GM12878 (cell line): ENCODE measurements around the gene EME2. TPM values are rescaled to one million over a fixed set of nuclear protein-coding genes. Genes with fewer than 3 reads are reported as not detected.

Experiments used
- GATAD2B ChIP-seq: fragments of 450-650 bp; conservative IDR thresholded peaks from 2 replicates; pipeline ENCODE4 v1.6.1; 2017; ENCODE audit warnings: low read depth, mild to moderate bottlenecking, moderate library complexity
- HDAC6 ChIP-seq: fragments of 200-600 bp; sonication (generic); IDR thresholded peaks from one replicate; pipeline ENCODE4 v1.8.0; 2017; ENCODE audit warnings: antibody characterized with exemption; ENCODE audit not compliant: unreplicated experiment
- NBN ChIP-seq: fragments of 450-650 bp; IDR thresholded peaks from 2 replicates; pipeline ENCODE4 v1.6.1; 2016
- RAD21 ChIP-seq: IDR thresholded peaks from 2 replicates; pipeline ENCODE4 v1.6.1; 2011; ENCODE audit warnings: mild to moderate bottlenecking, low read depth, low read length, moderate library complexity; ENCODE audit not compliant: insufficient read depth
- RB1 ChIP-seq: fragments of 450-650 bp; formaldehyde crosslinking; IDR thresholded peaks from 2 replicates; pipeline ENCODE4 v1.6.1; 2017; ENCODE audit warnings: mild to moderate bottlenecking, borderline replicate concordance
- RUNX3 ChIP-seq: IDR thresholded peaks from 2 replicates; pipeline ENCODE4 v1.6.1; 2012; ENCODE audit warnings: low read length, inconsistent platforms
- STAT3 ChIP-seq: IDR thresholded peaks from 2 replicates; pipeline ENCODE4 v1.6.1; 2011; ENCODE audit warnings: low read depth, low read length, improper control_type of control experiment
- ZNF207 ChIP-seq: fragments of 450-650 bp; IDR thresholded peaks from 2 replicates; pipeline ENCODE4 v1.6.1; 2014; ENCODE audit warnings: antibody characterized with exemption, mild to moderate bottlenecking, borderline replicate concordance
- ZNF217 ChIP-seq: fragments of 450-650 bp; IDR thresholded peaks from 2 replicates; pipeline ENCODE4 v1.6.1; 2017; ENCODE audit warnings: antibody characterized with exemption, mild to moderate bottlenecking
- ZNF24 ChIP-seq: fragments of 450-650 bp; IDR thresholded peaks from 2 replicates; pipeline ENCODE4 v1.6.1; 2017; ENCODE audit warnings: antibody characterized with exemption, mild to moderate bottlenecking
- ZSCAN29 ChIP-seq: fragments of 450-650 bp; IDR thresholded peaks from 2 replicates; pipeline ENCODE4 v1.6.1; 2017; ENCODE audit warnings: mild to moderate bottlenecking, moderate library complexity
- polyA plus RNA-seq, 11 experiments: library from polyadenylated mRNA; depleted of rRNA in 4 of 11; unstranded in 6 of 11; stranded (reverse) in 5 of 11; fragments of >200 nt; fragmentation: Nextera tagmentation in 4 of 11; fragmentation: Illumina TruSeq in 1 of 11; extraction: Ambion mirVana in 4 of 11; extraction: Trizol in 1 of 11; gene quantifications; 1 replicate in 1 of 11; 2 replicates in 10 of 11; pipeline versions ENCODE4 v1.2.1 to v1.2.3, GENCODE V29; 2011 to 2016; ENCODE audit warnings: inconsistent platforms in 2 of 11, missing spikeins in 2 of 11, low read depth in 1 of 11
- total RNA-seq, 4 experiments: library from RNA; depleted of rRNA in 3 of 4; stranded (reverse); fragments of >200 nt in 3 of 4; fragmentation: Illumina TruSeq in 1 of 4; extraction: Trizol in 1 of 4; gene quantifications; 2 replicates each; pipeline versions ENCODE4 v1.2.1 to v1.2.3, GENCODE V29; 2013 to 2021
- TF ChIP-seq, protein P1 (sequence below): IDR thresholded peaks from 2 replicates; pipeline ENCODE4 v1.6.1; 2012; ENCODE audit warnings: improper control_type of control experiment, low read depth, low read length; ENCODE audit not compliant: insufficient replicate concordance
- TF ChIP-seq, protein P2 (sequence below): IDR thresholded peaks from 2 replicates; pipeline ENCODE4 v1.6.1; 2011; ENCODE audit warnings: low read depth, low read length, improper control_type of control experiment, borderline replicate concordance
- TF ChIP-seq, protein P3 (sequence below): IDR thresholded peaks from 2 replicates; pipeline ENCODE4 v1.6.1; 2012; ENCODE audit warnings: mild to moderate bottlenecking, low read depth, low read length
- TF ChIP-seq, protein P4 (sequence below): fragments of 450-650 bp; IDR thresholded peaks from 2 replicates; pipeline ENCODE4 v1.6.1; 2017; ENCODE audit warnings: antibody characterized with exemption, mild to moderate bottlenecking, moderate library complexity
- TF ChIP-seq, protein P5 (sequence below): fragments of 450-650 bp; IDR thresholded peaks from 2 replicates; pipeline ENCODE4 v1.6.1; 2016; ENCODE audit warnings: mild to moderate bottlenecking

The EME2 gene
- total and polyA plus RNA-seq, 10 of the 15 experiments (the other 5 are each of a cell fraction or from before 2014, with no cell fraction given), result 0.29 to 16.9 (median 4.1) TPM

DNA sequence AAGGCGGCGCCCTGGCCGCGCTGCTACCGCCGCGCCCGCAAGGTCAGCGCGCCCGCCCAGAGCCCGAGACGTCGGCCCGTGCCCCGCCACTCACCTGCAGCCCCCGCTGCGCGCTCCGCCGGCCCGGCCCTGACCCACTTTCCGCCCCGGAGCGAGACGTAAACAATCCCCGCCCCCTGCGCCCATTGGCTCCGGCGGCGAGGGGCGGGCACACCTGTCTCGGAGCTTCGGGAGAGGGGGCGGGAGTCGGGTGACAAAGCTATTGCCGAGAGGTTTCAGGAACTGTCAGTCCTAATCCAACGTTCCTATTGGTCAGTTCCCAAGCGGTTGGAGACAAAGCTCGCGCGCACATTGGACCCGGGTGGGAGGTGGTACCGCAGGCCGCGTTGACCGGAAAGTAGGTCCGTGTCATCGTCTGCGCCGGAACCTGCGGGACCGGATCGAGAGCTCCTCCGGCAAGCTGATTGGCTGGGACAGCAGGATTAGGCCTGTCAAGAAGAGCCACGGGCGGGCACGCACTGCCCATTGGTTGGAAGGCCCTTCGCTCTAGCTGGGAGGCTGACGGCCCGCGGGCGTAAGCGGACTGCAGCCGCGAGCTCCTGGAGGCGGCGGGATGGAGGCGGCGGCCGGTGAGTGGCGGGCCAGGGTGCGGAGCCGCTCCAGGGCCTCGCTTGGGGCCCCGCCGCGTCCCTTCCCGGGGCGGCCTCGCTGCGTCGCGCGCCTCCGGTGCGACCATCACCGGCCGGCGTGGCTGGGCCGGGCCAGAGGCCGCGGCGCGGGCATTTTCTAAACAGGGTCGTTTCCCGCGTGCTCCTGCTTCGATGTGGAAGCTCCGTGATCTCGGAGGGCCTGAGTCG, 10.0 kb downstream of the EME2 start, which contains the start of the genes NUBP2 and SPSB3 (continued):
- TF ChIP-seq, protein P1, sequence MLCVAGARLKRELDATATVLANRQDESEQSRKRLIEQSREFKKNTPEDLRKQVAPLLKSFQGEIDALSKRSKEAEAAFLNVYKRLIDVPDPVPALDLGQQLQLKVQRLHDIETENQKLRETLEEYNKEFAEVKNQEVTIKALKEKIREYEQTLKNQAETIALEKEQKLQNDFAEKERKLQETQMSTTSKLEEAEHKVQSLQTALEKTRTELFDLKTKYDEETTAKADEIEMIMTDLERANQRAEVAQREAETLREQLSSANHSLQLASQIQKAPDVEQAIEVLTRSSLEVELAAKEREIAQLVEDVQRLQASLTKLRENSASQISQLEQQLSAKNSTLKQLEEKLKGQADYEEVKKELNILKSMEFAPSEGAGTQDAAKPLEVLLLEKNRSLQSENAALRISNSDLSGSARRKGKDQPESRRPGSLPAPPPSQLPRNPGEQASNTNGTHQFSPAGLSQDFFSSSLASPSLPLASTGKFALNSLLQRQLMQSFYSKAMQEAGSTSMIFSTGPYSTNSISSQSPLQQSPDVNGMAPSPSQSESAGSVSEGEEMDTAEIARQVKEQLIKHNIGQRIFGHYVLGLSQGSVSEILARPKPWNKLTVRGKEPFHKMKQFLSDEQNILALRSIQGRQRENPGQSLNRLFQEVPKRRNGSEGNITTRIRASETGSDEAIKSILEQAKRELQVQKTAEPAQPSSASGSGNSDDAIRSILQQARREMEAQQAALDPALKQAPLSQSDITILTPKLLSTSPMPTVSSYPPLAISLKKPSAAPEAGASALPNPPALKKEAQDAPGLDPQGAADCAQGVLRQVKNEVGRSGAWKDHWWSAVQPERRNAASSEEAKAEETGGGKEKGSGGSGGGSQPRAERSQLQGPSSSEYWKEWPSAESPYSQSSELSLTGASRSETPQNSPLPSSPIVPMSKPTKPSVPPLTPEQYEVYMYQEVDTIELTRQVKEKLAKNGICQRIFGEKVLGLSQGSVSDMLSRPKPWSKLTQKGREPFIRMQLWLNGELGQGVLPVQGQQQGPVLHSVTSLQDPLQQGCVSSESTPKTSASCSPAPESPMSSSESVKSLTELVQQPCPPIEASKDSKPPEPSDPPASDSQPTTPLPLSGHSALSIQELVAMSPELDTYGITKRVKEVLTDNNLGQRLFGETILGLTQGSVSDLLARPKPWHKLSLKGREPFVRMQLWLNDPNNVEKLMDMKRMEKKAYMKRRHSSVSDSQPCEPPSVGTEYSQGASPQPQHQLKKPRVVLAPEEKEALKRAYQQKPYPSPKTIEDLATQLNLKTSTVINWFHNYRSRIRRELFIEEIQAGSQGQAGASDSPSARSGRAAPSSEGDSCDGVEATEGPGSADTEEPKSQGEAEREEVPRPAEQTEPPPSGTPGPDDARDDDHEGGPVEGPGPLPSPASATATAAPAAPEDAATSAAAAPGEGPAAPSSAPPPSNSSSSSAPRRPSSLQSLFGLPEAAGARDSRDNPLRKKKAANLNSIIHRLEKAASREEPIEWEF, result no peak
- no peak for TF ChIP-seq ZSCAN29
- TF ChIP-seq, protein P2, sequence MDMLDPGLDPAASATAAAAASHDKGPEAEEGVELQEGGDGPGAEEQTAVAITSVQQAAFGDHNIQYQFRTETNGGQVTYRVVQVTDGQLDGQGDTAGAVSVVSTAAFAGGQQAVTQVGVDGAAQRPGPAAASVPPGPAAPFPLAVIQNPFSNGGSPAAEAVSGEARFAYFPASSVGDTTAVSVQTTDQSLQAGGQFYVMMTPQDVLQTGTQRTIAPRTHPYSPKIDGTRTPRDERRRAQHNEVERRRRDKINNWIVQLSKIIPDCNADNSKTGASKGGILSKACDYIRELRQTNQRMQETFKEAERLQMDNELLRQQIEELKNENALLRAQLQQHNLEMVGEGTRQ, result no peak
- TF ChIP-seq GATAD2B, result peak; percentile 88
- 0 out of 2 replicates have a peak, but pooled peaks have one; percentile 67 for TF ChIP-seq ZNF207
- TF ChIP-seq NBN, result peak; percentile 92
- TF ChIP-seq RAD21, result no peak
- TF ChIP-seq RUNX3, result peak; percentile 82
- TF ChIP-seq, protein P3, sequence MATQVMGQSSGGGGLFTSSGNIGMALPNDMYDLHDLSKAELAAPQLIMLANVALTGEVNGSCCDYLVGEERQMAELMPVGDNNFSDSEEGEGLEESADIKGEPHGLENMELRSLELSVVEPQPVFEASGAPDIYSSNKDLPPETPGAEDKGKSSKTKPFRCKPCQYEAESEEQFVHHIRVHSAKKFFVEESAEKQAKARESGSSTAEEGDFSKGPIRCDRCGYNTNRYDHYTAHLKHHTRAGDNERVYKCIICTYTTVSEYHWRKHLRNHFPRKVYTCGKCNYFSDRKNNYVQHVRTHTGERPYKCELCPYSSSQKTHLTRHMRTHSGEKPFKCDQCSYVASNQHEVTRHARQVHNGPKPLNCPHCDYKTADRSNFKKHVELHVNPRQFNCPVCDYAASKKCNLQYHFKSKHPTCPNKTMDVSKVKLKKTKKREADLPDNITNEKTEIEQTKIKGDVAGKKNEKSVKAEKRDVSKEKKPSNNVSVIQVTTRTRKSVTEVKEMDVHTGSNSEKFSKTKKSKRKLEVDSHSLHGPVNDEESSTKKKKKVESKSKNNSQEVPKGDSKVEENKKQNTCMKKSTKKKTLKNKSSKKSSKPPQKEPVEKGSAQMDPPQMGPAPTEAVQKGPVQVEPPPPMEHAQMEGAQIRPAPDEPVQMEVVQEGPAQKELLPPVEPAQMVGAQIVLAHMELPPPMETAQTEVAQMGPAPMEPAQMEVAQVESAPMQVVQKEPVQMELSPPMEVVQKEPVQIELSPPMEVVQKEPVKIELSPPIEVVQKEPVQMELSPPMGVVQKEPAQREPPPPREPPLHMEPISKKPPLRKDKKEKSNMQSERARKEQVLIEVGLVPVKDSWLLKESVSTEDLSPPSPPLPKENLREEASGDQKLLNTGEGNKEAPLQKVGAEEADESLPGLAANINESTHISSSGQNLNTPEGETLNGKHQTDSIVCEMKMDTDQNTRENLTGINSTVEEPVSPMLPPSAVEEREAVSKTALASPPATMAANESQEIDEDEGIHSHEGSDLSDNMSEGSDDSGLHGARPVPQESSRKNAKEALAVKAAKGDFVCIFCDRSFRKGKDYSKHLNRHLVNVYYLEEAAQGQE, result no peak
- no peak for TF ChIP-seq RB1
- TF ChIP-seq STAT3, result no peak
- TF ChIP-seq ZNF24, result no peak
- TF ChIP-seq, protein P4, sequence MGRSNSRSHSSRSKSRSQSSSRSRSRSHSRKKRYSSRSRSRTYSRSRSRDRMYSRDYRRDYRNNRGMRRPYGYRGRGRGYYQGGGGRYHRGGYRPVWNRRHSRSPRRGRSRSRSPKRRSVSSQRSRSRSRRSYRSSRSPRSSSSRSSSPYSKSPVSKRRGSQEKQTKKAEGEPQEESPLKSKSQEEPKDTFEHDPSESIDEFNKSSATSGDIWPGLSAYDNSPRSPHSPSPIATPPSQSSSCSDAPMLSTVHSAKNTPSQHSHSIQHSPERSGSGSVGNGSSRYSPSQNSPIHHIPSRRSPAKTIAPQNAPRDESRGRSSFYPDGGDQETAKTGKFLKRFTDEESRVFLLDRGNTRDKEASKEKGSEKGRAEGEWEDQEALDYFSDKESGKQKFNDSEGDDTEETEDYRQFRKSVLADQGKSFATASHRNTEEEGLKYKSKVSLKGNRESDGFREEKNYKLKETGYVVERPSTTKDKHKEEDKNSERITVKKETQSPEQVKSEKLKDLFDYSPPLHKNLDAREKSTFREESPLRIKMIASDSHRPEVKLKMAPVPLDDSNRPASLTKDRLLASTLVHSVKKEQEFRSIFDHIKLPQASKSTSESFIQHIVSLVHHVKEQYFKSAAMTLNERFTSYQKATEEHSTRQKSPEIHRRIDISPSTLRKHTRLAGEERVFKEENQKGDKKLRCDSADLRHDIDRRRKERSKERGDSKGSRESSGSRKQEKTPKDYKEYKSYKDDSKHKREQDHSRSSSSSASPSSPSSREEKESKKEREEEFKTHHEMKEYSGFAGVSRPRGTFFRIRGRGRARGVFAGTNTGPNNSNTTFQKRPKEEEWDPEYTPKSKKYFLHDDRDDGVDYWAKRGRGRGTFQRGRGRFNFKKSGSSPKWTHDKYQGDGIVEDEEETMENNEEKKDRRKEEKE, result no peak
- no peak for TF ChIP-seq ZNF217
- no peak for TF ChIP-seq HDAC6
- TF ChIP-seq, protein P5, sequence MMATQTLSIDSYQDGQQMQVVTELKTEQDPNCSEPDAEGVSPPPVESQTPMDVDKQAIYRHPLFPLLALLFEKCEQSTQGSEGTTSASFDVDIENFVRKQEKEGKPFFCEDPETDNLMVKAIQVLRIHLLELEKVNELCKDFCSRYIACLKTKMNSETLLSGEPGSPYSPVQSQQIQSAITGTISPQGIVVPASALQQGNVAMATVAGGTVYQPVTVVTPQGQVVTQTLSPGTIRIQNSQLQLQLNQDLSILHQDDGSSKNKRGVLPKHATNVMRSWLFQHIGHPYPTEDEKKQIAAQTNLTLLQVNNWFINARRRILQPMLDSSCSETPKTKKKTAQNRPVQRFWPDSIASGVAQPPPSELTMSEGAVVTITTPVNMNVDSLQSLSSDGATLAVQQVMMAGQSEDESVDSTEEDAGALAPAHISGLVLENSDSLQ, result peak; percentile 100
